Adrenal gland (tissue), 5 donors: ENCODE data around the gene CMC4.

Source experiments
- POLR2A ChIP-seq, 2 donors: fragments of 450-650 bp; IDR thresholded peaks; one replicate each; pipeline ENCODE4 v1.6.1; 2017; ENCODE audit warnings: antibody characterized with exemption in 2 of 2, mild to moderate bottlenecking in 2 of 2, moderate library complexity in 1 of 2
- TF ChIP-seq, protein P1 (sequence below), 6 experiments: fragments of 450-650 bp in 4 of 6; fragments of 200-600 bp in 2 of 6; sonication (generic) in 1 of 6; IDR thresholded peaks; 1 replicate in 5 of 6; 2 replicates in 1 of 6; pipeline versions ENCODE4 v1.5.1 to v1.8.0; 2016 to 2021; ENCODE audit warnings: antibody characterized with exemption in 6 of 6, mild to moderate bottlenecking in 2 of 6, moderate library complexity in 1 of 6
- donor health status: DM: no; HTN: no; CAD: no.

DNA sequence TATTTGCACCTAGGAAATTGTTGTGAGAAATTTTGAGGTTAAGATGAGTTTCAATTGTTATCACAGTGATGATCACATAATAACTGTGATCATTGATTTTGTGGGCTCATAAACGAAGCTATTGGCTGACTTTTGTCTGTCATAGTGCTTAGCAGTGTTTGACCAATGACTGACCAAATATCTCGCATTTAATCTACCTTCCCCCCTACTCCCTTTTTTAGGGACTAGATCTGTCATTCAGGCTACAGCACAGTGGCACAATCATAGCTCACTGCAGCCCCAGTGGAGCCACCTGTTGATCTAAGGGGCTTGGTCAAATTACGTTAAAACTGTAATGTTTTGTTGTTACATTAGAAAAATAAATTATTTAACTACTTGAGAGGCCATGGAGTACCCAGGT lies 42.8 kb downstream of the CMC4 start:
- TF ChIP-seq, protein P1, sequence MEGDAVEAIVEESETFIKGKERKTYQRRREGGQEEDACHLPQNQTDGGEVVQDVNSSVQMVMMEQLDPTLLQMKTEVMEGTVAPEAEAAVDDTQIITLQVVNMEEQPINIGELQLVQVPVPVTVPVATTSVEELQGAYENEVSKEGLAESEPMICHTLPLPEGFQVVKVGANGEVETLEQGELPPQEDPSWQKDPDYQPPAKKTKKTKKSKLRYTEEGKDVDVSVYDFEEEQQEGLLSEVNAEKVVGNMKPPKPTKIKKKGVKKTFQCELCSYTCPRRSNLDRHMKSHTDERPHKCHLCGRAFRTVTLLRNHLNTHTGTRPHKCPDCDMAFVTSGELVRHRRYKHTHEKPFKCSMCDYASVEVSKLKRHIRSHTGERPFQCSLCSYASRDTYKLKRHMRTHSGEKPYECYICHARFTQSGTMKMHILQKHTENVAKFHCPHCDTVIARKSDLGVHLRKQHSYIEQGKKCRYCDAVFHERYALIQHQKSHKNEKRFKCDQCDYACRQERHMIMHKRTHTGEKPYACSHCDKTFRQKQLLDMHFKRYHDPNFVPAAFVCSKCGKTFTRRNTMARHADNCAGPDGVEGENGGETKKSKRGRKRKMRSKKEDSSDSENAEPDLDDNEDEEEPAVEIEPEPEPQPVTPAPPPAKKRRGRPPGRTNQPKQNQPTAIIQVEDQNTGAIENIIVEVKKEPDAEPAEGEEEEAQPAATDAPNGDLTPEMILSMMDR (IDR thresholded peaks at IDR 0.05): no peak
- no peak for TF ChIP-seq POLR2A (IDR thresholded peaks at IDR 0.05)
